T-helper 2 cell (primary cell): ENCODE measurements around the gene POMGNT1.

Experiments used
- DNase-seq, 5 experiments: peaks; one replicate each; pipeline versions ENCODE4 v3.0.0 to v3.0.0-alpha.2; 2012 to 2022

POMGNT1 gene

GRCh38 chr1:46183079-46183847, 15.0 kb downstream of the POMGNT1 start:
- no peak for DNase-seq

- DNase-seq: no peak
These were observed 16.6 kb downstream of the POMGNT1 start for GRCh38 chr1:46181343-46182260.

GRCh38 chr1:46180082-46180616, 18.1 kb downstream of the POMGNT1 start:
- no peak for DNase-seq

- DNase-seq: peak in 4 of 5 experiments; percentile 30 to 64 (median 42)
These were observed 18.8 kb downstream of the POMGNT1 start for GRCh38 chr1:46179138-46180081.

- DNase-seq: no peak
These were observed 21.9 kb downstream of the POMGNT1 start, which contains the start of gene P3R3URF for GRCh38 chr1:46176211-46176865. P3R3URF (minus strand) TSS chr1:46176488; CDS start chr1:46176471, 17 bp downstream.

GRCh38 chr1:46175243-46175642, 23.0 kb downstream of the POMGNT1 start:
- no peak for DNase-seq

- no peak for DNase-seq
These were observed 23.6 kb downstream of the POMGNT1 start, which contains the start of gene TSPAN1 for GRCh38 chr1:46174448-46175231. TSPAN1 (plus strand) TSS chr1:46175087; CDS start chr1:46181108, 6,021 bp downstream.

GRCh38 chr1:46173361-46173856, 24.8 kb downstream of the POMGNT1 start:
- no peak for DNase-seq

- no peak for DNase-seq
These were observed 25.9 kb downstream of the POMGNT1 start for GRCh38 chr1:46172321-46172720.

- no peak for DNase-seq
These were observed 26.4 kb downstream of the POMGNT1 start for GRCh38 chr1:46171871-46172270.

- DNase-seq: no peak
These were observed 26.9 kb downstream of the POMGNT1 start for GRCh38 chr1:46171351-46171750.

- DNase-seq: no peak
These were observed 28.3 kb downstream of the POMGNT1 start for GRCh38 chr1:46169811-46170454.

- DNase-seq: no peak
These were observed 29.8 kb downstream of the POMGNT1 start for GRCh38 chr1:46168477-46168876.

GRCh38 chr1:46166521-46167462, 31.4 kb downstream of the POMGNT1 start:
- peak in 3 of 5 experiments; percentile 3 to 61 (median 12) for DNase-seq

GRCh38 chr1:46160212-46160611, 38.0 kb downstream of the POMGNT1 start:
- no peak for DNase-seq

GRCh38 chr1:46159516-46159915, 38.7 kb downstream of the POMGNT1 start:
- no peak for DNase-seq

- DNase-seq: no peak
These were observed 39.6 kb downstream of the POMGNT1 start for GRCh38 chr1:46158312-46159281.
